ENCODE measurements around the gene RDH5. TPM values are rescaled to one million over a fixed set of nuclear protein-coding genes. Genes with fewer than 3 reads are reported as not detected.

RDH5 gene
- total RNA-seq, 1 donor from 2014 or later: 2.3 TPM

- Mint-ChIP-seq H3K9me3 (ENCODE audit: low read depth) (no peaks in the 10 kb centered on the region), H3K27ac (ENCODE audit: unreplicated experiment) (peak within 1 kb of the TSS; percentile 36), H3K27me3 (ENCODE audit: low read depth) (peaks cover 25% of the 10 kb centered on the region), H3K36me3 (ENCODE audit: low read depth) (no peaks in the 10 kb centered on the region), H3K4me1 (ENCODE audit: low read depth) (peaks cover 39% of the 10 kb centered on the region), H3K4me3 (ENCODE audit: unreplicated experiment) (peak within 1 kb of the TSS; percentile 75)
- TF ChIP-seq CTCF (IDR thresholded peaks at IDR 0.05): no peak
- peak; percentile 86 for DNase-seq (ENCODE audit: low spot score)
Observed at GRCh38 chr12:55707841-55708694, 12.1 kb upstream of the RDH5 start, which contains the start of gene ITGA7. Gene ITGA7 (minus strand): TSS chr12:55707904. CDS start chr12:55707682, 222 bp downstream.

GRCh38 chr12:55708695-55709233 is 11.4 kb upstream of the RDH5 start:
- peak; percentile 22 for DNase-seq (ENCODE audit: low spot score)
- peaks cover 25% of the 10 kb centered on the region for H3K27me3 Mint-ChIP-seq (ENCODE audit: low read depth)
- H3K9me3 Mint-ChIP-seq (ENCODE audit: low read depth): no peaks in the 10 kb centered on the region
- peak overlapping the region; percentile 75 for H3K4me3 Mint-ChIP-seq (ENCODE audit: unreplicated experiment)
- H3K36me3 Mint-ChIP-seq (ENCODE audit: low read depth): no peaks in the 10 kb centered on the region
- H3K27ac Mint-ChIP-seq (ENCODE audit: unreplicated experiment): no peak overlapping the region
- peaks cover 37% of the 10 kb centered on the region for H3K4me1 Mint-ChIP-seq (ENCODE audit: low read depth)
- TF ChIP-seq CTCF (IDR thresholded peaks at IDR 0.05): no peak

DNA sequence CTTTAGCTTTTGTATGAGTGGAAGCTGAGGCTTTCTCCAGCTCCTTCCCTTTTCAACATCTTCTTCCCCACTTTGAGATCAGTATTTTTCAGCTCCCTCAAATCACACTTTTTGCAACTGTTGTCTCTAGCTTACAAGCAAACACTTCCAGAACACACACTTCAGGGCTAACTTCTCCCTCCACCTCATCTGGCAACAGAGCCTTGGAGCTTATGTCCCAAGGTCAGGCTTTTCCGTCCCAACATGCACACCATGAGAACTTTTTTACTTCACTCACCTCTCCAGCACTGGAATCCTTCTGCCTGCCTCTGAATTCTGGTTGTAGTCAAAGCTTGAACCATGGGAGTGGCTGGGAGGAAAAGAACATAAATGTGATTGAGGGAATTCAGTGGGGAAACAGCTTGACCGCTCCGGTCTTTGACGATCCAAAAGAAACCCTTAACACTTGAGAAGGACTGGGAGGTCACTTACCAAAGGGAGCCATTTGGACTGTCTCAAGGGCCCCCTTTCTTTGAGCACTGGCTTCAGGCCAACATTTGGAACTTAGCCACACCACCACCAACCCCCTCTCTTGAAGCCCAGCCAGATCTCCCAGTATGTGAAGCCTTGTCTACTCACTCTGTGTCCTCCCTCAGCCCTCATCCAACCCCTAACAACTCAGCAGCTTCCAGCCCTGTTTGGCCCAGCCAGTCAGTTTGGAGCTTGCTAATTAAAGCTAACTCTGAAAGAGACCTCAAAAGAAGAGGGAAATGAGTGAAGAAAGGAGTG is 8.2 kb upstream of the RDH5 start:
- TF ChIP-seq CTCF (IDR thresholded peaks at IDR 0.05): no peak
- peaks cover 38% of the 10 kb centered on the region for H3K4me1 Mint-ChIP-seq (ENCODE audit: low read depth)
- H3K4me3 Mint-ChIP-seq (ENCODE audit: unreplicated experiment): no peak overlapping the region
- H3K36me3 Mint-ChIP-seq (ENCODE audit: low read depth): no peaks in the 10 kb centered on the region
- DNase-seq (ENCODE audit: low spot score): peak; percentile 10
- no peak overlapping the region for H3K27ac Mint-ChIP-seq (ENCODE audit: unreplicated experiment)
- H3K9me3 Mint-ChIP-seq (ENCODE audit: low read depth): no peaks in the 10 kb centered on the region
- peaks cover 22% of the 10 kb centered on the region for H3K27me3 Mint-ChIP-seq (ENCODE audit: low read depth)

- peaks cover 22% of the 10 kb centered on the region for H3K27me3 Mint-ChIP-seq (ENCODE audit: low read depth)
- no peaks in the 10 kb centered on the region for H3K9me3 Mint-ChIP-seq (ENCODE audit: low read depth)
Observed at GRCh38 chr12:55712700-55713415, 7.3 kb upstream of the RDH5 start.

More at GRCh38 chr12:55712700-55713415, 7.3 kb upstream of the RDH5 start:
- Mint-ChIP-seq H3K4me1 (ENCODE audit: low read depth) (peaks cover 42% of the 10 kb centered on the region), H3K27ac (ENCODE audit: unreplicated experiment) (no peak overlapping the region), H3K36me3 (ENCODE audit: low read depth) (no peaks in the 10 kb centered on the region), H3K4me3 (ENCODE audit: unreplicated experiment) (no peak overlapping the region)
- TF ChIP-seq CTCF (IDR thresholded peaks at IDR 0.05): no peak
- DNase-seq (ENCODE audit: low spot score): peak; percentile 3
